Adrenal gland (tissue), 12 donors: ENCODE data around the gene ZNF367. TPM values are rescaled to one million over a fixed set of nuclear protein-coding genes. Genes with fewer than 3 reads are reported as not detected.

ENCODE experiments used
- DNase-seq, 7 donors: peaks; one replicate each; pipeline ENCODE4 v3.0.0-alpha.2; 2019 to 2020
- H3K27ac ChIP-seq, 5 donors: fragments of 200-600 bp; sonication (generic) in 4 of 5; 1 replicate in 3 of 5; 2 replicates in 2 of 5; pipeline versions ENCODE4 v1.5.1 to v1.8.0; 2016 to 2020; ENCODE audit warnings: mild to moderate bottlenecking in 1 of 5
- H3K27me3 ChIP-seq: fragments of 200-600 bp; 2 replicates; pipeline ENCODE4 v1.8.0; 2021
- H3K36me3 ChIP-seq, 2 donors: fragments of 200-600 bp; replicated peaks in 1 of 2; 1 replicate in 1 of 2; 2 replicates in 1 of 2; pipeline versions ENCODE4 v1.5.1 to v1.8.0; 2018 to 2022
- H3K4me1 ChIP-seq, 2 donors: fragments of 200-600 bp; replicated peaks in 1 of 2; 1 replicate in 1 of 2; 2 replicates in 1 of 2; pipeline versions ENCODE4 v1.5.1 to v1.8.0; 2018 to 2021
- H3K4me3 ChIP-seq, 4 donors: fragments of 200-600 bp; sonication (generic) in 3 of 4; one replicate each; pipeline ENCODE4 v1.5.1; 2016 to 2018
- H3K9me3 ChIP-seq, 3 donors: fragments of 200-600 bp; sonication (generic) in 1 of 3; replicated peaks in 1 of 3; 1 replicate in 2 of 3; 2 replicates in 1 of 3; pipeline versions ENCODE4 v1.5.1 to v1.8.0; 2016 to 2021
- CTCF ChIP-seq, 6 experiments: fragments of 450-650 bp in 4 of 6; fragments of 200-600 bp in 2 of 6; sonication (generic) in 1 of 6; IDR thresholded peaks; 1 replicate in 5 of 6; 2 replicates in 1 of 6; pipeline versions ENCODE4 v1.5.1 to v1.8.0; 2016 to 2021; ENCODE audit warnings: antibody characterized with exemption in 6 of 6, mild to moderate bottlenecking in 2 of 6, moderate library complexity in 1 of 6
- POLR2A ChIP-seq, 2 donors: fragments of 450-650 bp; IDR thresholded peaks; one replicate each; pipeline ENCODE4 v1.6.1; 2017; ENCODE audit warnings: antibody characterized with exemption in 2 of 2, mild to moderate bottlenecking in 2 of 2, moderate library complexity in 1 of 2
- WGBS, 4 donors: extraction: QIAGEN DNeasy Blood & Tissue Kit in 2 of 4; methylation state at CpG; one replicate each; pipeline versions ENCODE4 v1.1.5 to v1.1.7; 2013 to 2017; 5-methylcytosine and 5-hydroxymethylcytosine counted together
- intact Hi-C, 2 donors: fragments of 100-400 bp; cut with DNase I; formaldehyde crosslinking; loops; one replicate each; pipeline versions ENCODE4 v1.14.1 to v1.15.0; 2022 to 2023
- polyA plus RNA-seq, 3 donors: library from polyadenylated mRNA; stranded (reverse); fragments of 200-250 nt in 2 of 3; fragments of 350-450 nt in 1 of 3; fragmentation: Illumina TruSeq in 1 of 3; extraction: RNeasy Lipid Tissue Mini Kit (QIAGEN cat#74804) in 1 of 3; gene quantifications; one replicate each; pipeline ENCODE4 v1.2.3, GENCODE V29; 2013 to 2014
- total RNA-seq, 9 donors: library from RNA; depleted of rRNA in 4 of 9; stranded (reverse); fragments of >200 nt in 4 of 9; fragments of 120-200 nt in 1 of 9; fragmentation: NEBNext Ultra II Directional in 1 of 9; extraction: Animal tissue kit (Norgen Biotek cat#: 25700) in 1 of 9; gene quantifications; one replicate each; pipeline versions ENCODE4 v1.1.0 to v1.2.4, GENCODE V29; 2013 to 2023
- donor health status: healthy with polysubstance abuse.
- donor health status: Bipolar disorder and iron deficiency.
- donor health status: DM: yes; HTN: yes; CAD: no.
- donor health status: DM: no; HTN: no; CAD: no.
- donor health status: DM: no; HTN: no; CAD: no.
- donor health status: DM: yes; HTN: yes; CAD: no.

ZNF367 gene
- total and polyA plus RNA-seq, 12 donors, result 0.24 to 5.4 (median 1.2) TPM

- H3K4me1 ChIP-seq, result peaks cover 0 to 14% of the 10 kb centered on the region in 2 donors
- WGBS, 4 donors, result 34 to 41% (median 39%) methylated on average over 7 of the region's 7 CpGs
- H3K9me3 ChIP-seq, result no peaks in the 10 kb centered on the region
- TF ChIP-seq POLR2A (IDR thresholded peaks at IDR 0.05), result no peak
- TF ChIP-seq CTCF (IDR thresholded peaks at IDR 0.05), result no peak
- no peaks in the 10 kb centered on the region for H3K27me3 ChIP-seq
- intact Hi-C loops, result no loop called here
- no peaks in the 10 kb centered on the region for H3K36me3 ChIP-seq
- peak overlapping the region in 3 of 4 donors; percentile 48 to 90 (median 66) for H3K4me3 ChIP-seq
- H3K27ac ChIP-seq, result peak overlapping the region in 4 of 5 donors; percentile 19 to 90 (median 80)
- no peak for DNase-seq
Observed at GRCh38 chr9:96382839-96383164, 35.4 kb downstream of the ZNF367 start.

- Histone ChIP-seq H3K36me3 (no peaks in the 10 kb centered on the region), H3K4me1 (peaks cover 0 to 14% of the 10 kb centered on the region in 2 donors), H3K27ac (no peak overlapping the region), H3K4me3 (no peak overlapping the region), H3K9me3 (no peaks in the 10 kb centered on the region), H3K27me3 (no peaks in the 10 kb centered on the region)
- intact Hi-C loops, result no loop called here
- TF ChIP-seq POLR2A (IDR thresholded peaks at IDR 0.05), result no peak
- no peak for TF ChIP-seq CTCF (IDR thresholded peaks at IDR 0.05)
- 62 to 69% (median 64%) methylated on average over 2 of the region's 2 CpGs for WGBS, 4 donors
- DNase-seq, result no peak
Observed at GRCh38 chr9:96382175-96382574, 36.0 kb downstream of the ZNF367 start.

- no peak overlapping the region for H3K4me3 ChIP-seq
- H3K27ac ChIP-seq, result no peak overlapping the region
- DNase-seq, result no peak
- TF ChIP-seq CTCF (IDR thresholded peaks at IDR 0.05), result no peak
- no peak for TF ChIP-seq POLR2A (IDR thresholded peaks at IDR 0.05)
- no peaks in the 10 kb centered on the region for H3K36me3 ChIP-seq
- H3K4me1 ChIP-seq, result peaks cover 0 to 14% of the 10 kb centered on the region in 2 donors
- intact Hi-C loops, result no loop called here
- H3K9me3 ChIP-seq, result no peaks in the 10 kb centered on the region
- no peaks in the 10 kb centered on the region for H3K27me3 ChIP-seq
- WGBS, 4 donors, result 88 to 95% (median 92%) methylated on average over 4 of the region's 4 CpGs
Observed at GRCh38 chr9:96381696-96382095, 36.5 kb downstream of the ZNF367 start.

GRCh38 chr9:96381125-96381524, 37.0 kb downstream of the ZNF367 start:
- peaks cover 0 to 14% of the 10 kb centered on the region in 2 donors for H3K4me1 ChIP-seq
- no peak for DNase-seq
- WGBS, 4 donors, result 91 to 97% (median 94%) methylated on average over 4 of the region's 4 CpGs

More at GRCh38 chr9:96381125-96381524, 37.0 kb downstream of the ZNF367 start:
- TF ChIP-seq POLR2A (IDR thresholded peaks at IDR 0.05), result no peak
- TF ChIP-seq CTCF (IDR thresholded peaks at IDR 0.05), result no peak
- Histone ChIP-seq H3K27ac (no peak overlapping the region), H3K9me3 (no peaks in the 10 kb centered on the region), H3K36me3 (no peaks in the 10 kb centered on the region), H3K27me3 (no peaks in the 10 kb centered on the region), H3K4me3 (no peak overlapping the region)
- intact Hi-C loops, result no loop called here
